Endometrial microvascular endothelial cells (primary cell): ENCODE data around the gene C16orf87. TPM values are rescaled to one million over a fixed set of nuclear protein-coding genes. Genes with fewer than 3 reads are reported as not detected.
"Not testable (repeated sequence)": the region's sequence is repeated elsewhere in the genome, so short reads cannot be mapped to it uniquely, and the experiment has no call there.

Source experiments
- in situ Hi-C: cut with HindIII; loops from 2 replicates; pipeline ENCODE4 v1.10.0; 2017; ENCODE audit warnings: low sequenced_read_pairs, low pct_unique_long_range_greater_than_20kb; ENCODE audit errors: inconsistent ontology term
- total RNA-seq: library from RNA; depleted of rRNA; stranded (reverse); fragments of >200 nt; gene quantifications from one replicate; pipeline ENCODE4 v1.2.3, GENCODE V29; 2015; ENCODE audit errors: inconsistent ontology term

C16orf87 gene
- total RNA-seq, 1 donor from 2014 or later: 6.5 TPM

DNA sequence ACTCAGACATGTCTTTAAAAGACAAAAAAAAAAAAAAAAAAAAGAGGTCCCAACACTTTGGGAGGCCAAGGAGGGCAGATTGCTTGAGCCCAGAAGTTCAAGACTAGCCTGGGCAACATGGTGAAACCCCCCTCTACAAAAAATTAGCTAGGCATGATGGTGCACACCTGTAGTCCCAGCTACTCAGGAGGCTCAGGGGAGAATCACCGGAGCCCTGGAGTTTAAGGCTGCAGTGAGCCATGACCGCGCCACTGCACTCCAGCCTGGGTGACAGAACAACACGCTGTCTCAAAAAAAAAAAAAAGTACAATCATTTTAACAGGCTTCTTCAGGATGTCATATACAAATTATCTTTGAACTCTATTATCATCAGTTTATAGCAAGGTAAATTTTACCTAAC, 22.0 kb downstream of the C16orf87 start:
- in situ Hi-C loops: no loop called here

DNA sequence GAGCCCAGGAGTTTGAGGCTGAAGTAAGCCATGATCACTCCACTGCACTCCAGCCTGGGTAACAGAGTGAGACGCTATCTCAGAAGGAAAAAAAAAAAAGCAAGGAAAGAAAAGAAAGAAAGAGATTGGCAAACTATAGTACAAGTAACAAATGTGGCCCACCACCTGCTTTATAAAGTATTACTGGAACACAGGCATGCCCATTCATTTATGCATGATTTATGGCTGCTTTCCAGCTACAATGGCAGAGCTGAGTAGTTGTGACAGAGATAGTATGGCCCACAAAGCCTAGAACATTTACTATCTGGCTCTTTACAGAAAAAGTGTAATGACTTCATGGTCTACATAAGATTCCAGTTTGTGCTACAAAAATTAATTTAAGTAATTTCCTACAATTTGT, 23.6 kb downstream of the C16orf87 start:
- in situ Hi-C loops: no loop called here

DNA sequence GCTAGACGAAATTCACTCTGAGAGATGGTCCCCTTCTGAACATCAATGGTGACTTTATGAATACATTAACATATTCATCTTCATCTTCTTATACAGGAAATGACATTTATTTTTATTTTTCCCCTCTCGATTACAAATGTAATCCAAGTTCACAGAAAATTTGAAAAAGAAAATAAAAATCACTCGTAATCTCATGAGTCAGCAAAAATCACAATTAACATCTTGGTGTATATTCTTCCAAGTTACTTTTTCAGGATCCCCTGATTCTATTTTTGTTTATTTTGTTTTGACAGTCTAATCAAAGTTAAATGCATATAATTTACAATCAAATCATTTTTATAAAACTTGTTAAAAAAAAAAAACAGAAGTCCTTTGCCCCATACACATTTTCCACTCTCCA, 27.6 kb downstream of the C16orf87 start:
- in situ Hi-C loops: no loop called here

DNA sequence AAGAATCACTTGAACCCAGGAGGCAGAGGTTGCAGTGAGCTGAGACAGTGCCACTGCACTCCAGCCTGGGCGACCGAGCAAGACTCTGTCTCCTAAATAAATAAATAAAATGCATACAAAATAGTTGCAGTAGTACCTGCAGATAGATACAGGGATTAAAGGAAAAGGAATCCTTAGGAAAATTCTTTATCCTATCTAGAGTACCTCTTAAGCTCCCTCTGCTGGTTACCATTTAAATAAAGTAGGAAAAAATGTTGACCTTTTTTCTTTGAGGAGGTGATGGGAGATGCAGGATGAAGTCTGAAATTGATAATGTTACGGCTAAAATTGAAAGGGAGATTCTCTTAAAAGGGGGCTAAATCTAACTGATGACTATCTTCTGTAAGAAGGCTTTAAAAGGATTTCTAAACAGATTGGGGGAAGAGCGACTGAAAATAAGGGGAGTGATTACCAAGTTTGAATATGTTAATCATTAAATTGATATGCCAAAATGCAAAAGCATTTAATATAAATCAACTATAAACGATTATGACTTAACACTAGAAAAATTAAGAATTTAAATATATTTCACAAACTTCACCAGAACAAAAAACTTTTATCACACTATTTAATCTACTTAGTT, 29.4 kb downstream of the C16orf87 start:
- in situ Hi-C loops: no loop called here

DNA sequence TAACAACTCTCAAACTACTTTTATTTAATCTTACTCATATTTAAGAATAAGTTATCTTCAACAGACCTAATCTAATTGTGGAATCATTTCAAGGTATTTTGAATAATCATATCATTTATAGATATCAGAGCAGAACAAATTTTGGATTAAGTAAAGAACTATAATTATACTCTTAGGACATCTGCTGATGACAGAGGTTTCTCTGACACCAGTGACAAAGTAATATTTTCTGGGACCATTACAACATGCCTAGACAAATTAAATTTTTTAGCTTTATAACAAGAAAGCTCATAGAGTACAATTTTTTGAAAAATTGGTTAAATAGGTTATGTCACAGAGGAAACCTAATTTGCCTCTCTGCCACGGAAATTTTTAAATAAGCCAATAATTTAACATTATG, 30.5 kb downstream of the C16orf87 start:
- in situ Hi-C loops: no loop called here

DNA sequence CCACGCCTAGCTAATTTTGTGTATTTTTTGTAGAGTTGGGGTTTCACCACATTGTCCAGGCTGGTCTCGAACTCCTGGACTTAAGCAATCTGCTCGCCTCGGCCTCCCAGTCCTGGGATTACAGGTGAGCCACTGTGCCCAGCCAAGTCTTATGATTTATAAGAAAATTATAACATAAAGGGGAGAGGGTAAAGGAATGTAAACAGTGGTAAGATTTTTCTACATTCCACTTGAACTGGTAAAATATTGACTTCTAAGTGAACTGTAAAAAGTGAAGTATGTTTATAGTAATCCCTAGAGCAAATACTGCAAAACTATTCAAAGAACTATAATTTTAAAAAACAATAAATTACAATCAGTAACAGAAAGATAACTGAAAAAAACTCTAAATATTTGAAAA, 33.5 kb downstream of the C16orf87 start:
- in situ Hi-C loops: no loop called here

DNA sequence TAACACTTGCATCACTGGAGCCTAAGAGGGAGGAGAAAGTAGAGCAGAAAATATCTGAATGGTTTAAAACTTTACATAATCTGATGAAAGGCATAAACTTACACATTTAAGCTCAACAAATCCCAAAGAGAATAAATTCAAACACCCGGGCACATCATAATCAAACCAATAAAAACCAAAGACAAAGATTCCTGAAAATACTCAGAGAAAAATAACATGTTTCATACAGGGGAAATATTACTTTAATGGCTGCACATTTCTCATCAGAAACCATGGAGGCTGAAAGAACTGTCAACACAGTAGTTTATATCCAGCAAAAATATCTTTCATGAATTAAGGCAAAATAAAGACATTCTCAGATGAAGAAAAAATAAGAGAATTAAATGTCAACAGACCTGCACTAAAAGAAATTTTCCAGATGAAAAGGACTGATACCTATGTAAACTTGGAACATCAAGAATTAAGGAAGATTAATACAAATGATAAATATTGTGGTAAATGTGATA, 34.2 kb downstream of the C16orf87 start:
- in situ Hi-C loops: no loop called here

DNA sequence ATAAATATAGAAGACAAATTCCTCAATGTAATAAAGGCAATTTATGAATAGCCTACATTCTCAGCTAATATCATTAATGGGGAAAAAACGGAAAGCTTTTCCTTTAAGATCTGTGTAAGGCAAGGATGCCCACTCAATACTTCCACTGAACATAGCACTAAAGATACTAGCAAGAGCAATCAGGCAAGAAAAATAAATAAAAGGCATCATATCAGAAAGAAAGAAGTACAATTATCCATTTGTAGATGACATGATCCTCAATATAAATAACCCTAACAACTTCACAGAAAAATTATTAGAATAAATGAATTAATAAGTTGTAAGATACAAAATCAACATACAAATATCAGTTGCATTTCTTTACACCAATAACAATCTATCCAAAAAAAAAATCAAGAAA, 37.1 kb downstream of the C16orf87 start:
- in situ Hi-C loops: no loop called here

DNA sequence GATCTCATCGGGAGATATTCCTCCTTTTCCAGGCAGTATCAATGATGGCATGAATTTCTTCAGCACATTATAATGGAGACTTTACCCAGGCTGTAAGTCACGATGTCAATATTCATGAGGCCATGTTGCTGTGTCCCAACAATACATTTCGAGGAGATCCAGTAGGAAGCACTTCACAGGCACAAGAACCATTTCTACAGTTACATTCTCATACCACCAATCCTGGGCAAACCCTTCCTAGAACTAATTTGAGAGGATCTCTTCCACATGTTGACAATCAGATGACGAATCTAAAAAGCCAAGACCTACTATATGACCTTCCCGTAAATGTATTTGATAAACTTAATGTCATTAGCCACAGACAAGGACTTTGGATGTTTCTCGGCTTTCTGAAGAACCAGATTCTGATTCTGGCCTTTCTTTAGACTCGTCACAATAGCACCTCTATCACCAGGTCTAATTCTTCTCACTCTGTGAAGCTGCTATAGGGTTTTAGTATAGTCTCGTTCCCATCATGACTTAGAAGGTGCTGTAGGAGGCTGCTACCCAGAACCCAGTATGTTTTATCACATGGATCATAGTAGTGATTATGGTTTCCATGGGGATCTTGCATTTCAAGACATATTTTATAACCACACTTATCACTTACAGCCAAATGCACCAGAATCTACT, 40.2 kb downstream of the C16orf87 start:
- in situ Hi-C loops: no loop called here

DNA sequence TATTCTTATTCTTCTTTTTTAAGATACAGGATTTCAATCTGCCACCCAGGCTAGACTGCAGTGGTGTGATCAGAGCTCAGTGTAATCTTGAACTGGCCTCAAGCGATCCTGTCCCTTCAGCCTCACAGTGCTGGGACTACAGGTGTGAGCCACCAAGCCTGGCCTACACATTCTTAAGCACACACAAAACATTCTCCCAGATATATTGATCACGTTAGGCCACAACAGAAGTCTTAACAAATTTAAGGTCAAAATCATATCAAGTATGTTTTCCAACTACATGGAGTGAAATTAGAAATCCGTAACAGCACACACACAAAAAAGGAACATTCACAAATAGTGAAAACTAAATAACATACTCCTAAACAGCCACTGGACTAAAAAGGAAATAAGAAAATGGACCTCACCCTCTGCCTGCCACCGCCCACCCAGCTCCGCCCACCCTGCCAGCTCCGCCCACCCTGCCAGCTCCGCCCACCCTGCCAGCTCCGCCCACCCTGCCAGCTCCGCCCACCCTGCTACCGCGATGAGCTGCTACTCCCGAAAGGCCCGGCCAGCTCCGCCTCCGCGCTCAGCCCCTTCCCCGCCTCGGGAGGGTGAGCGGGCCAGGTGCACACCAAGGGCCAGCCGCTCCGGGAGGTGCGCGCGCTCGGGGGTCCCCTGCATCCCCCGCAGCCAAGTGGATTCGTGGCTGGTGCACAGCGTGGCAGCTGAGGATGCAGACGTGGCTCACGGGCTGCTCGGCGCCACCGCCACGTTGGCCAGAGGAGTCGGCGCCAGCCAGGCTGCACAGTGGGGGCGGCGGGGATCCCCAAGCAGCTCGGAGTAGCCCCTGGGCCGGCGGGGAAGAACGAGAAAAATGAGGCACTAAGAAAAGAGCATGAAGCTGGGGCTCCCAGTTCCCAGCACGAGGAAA, 41.2 kb downstream of the C16orf87 start:
- in situ Hi-C loops: no loop called here

DNA sequence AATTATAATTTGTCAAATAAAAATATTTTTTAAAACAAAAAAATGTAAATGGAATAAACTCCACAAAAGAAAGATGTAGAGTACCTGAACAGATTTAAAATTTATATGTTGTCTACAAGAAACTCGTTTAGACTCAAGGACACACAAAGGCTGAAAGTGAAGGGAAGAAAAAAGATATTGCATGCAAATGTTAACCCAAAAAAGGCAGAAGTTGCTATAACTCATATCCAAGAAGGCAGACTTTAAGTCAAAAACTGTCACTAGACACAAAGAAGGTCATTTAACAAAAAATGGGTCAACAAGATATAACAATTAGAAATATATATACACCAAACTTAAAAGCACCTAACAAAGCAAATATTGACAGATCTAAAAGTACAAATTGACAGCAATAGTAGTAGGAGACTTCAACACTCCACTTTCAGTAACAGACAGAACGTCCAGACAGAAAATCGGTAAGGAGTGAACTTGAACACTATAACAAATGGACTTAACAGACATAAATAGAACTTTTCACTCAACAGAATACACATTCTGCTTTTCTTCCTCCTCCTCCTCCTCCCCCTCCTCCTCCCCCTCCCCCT, 42.0 kb downstream of the C16orf87 start:
- in situ Hi-C loops: no loop called here

DNA sequence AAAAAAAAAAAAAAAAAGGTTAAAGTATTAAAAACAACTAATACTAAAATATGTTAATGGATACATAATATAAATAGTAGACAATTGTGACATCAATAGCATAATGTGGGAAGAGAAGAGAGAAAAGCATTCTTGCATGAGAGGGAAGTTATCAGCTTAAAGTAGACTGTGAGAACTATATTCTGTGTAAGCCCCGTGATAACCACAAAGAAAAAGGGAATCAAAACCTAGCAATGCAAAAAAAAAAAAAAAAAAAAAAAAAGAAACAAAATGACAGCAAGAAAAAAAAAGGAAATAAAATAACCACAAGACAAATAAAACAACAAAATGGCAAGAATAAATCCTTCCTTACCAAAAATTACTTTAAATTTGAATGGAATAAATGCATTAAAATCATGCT, 43.1 kb downstream of the C16orf87 start:
- in situ Hi-C loops: no loop called here

DNA sequence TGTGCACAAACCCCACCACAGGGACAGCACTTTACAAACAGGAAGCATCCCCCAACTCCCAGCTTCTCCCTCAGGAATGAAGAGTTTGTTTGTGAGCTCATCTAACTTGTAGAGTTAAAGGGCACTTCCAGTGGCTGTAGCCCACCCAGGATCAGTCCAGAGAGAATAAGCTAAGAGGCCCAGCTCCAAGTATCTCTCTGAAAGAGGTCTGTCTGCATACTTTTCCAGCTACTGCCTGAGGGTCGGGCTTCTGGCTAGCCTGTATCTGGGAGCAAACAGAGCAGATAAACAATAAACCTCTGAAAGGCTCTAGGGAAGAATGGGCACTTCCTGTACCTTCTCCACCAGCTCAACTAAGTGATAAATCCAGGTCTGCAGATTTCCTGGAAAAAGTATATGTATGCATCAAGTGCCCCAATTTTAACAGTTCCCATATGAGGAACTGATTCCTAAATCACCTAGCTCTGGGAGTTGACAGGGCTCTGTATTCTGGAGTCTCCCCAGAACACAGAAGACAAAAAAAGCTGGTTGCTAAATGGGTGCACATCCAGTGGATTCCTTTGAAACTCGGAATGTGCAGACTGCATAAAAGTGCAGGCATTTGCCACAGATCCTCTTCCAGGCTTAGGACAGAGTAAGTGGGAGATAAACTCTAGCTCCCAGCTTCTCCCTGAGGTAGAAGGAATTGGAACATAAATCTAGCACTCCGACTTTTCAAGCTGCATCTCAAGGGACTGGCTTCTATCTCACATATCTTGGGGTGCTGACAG, 45.7 kb downstream of the C16orf87 start:
- in situ Hi-C loops: no loop called here

DNA sequence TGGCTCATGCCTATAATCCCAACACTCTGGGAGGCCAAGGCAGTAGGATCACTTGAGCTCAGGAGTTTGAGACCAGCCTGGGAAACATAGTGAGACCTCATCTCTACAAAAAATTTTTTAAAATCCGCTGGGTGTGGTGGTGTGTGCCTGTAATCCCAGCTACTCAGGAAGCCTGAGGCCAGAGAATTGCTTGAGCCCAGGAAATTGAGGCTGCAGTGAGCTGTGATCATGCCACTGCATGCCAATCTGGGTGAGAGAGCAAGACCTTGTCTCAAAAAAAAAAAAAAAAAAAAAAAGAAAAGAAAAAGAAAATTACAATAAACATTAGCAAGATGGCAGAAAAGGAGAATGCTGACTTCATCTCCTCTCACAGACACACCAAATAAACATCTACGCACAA, 46.4 kb downstream of the C16orf87 start:
- in situ Hi-C loops: not testable (repeated sequence)

DNA sequence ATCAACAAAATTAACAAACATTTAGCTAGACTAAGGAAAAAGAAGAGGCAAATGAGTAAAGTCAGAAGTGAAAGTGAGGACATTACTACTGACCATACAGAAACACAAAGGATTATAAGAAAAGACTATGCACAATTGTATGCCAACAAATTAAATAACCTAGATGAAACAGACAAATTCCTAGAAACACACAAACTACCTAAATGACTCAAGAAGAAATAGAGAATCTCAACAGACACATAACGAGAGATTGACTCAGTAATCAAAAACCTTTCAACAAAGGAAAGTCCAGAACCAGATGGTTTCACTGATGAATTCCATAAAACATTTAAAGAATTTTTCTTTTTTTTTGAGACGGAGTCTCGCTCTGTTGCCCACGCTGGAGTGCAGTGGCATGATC, 47.2 kb downstream of the C16orf87 start:
- in situ Hi-C loops: no loop called here

DNA sequence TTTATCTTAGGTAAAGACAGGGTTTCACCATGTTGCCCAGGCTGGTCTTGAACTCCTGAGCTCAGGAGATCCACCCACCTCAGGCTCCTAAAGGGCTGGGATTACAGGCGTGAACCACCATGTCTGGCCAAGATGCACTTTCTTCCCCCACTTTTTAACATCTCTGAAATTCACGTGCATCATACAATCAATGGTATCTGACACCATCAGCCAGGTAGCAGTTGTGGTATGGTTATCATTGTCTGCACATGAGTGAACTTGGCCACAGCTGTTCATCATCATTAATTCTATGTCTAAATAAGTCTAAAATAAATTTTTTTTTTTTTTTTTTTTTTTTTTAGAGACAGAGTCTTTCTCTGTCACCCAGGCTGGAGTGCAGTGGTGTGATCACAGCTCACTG, 48.7 kb downstream of the C16orf87 start:
- in situ Hi-C loops: no loop called here

DNA sequence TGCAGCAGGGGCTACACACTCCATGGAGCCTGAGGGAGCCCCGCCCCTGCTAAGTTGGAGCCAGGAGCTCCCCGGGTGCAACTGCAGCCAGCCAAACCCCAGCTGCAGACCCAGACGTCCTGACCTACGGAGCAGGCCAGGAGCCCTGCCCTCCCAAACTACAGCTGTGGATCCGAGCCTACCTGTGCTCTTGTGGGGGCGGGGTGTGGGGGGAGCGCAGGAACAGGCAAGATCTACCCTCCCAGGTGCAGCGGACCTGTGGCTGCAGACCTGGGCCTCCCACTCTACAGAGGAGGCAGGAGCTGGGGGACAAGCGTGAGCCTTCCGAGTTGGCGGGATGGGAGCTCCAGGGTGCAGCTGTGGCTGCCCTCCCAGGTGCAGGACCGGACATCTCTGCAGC, 53.2 kb downstream of the C16orf87 start:
- in situ Hi-C loops: no loop called here

DNA sequence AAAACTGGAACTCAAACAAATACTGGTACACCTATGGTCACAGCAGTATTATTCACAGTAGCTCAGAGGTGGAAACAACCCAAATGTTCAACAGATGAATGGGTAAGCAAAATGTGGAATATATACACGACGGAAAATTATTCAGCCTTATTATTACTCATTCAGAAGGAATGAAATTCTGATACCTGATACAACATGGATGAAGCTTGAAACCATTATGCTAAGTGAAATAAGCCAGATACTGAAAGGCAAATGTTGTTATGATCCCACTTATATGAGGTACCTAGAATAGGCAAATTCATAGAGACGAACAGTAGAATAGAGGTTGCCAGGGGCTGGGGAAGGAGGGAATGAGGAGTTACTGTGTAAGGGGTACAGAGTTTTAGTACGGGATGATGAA, 55.8 kb downstream of the C16orf87 start:
- in situ Hi-C loops: no loop called here

DNA sequence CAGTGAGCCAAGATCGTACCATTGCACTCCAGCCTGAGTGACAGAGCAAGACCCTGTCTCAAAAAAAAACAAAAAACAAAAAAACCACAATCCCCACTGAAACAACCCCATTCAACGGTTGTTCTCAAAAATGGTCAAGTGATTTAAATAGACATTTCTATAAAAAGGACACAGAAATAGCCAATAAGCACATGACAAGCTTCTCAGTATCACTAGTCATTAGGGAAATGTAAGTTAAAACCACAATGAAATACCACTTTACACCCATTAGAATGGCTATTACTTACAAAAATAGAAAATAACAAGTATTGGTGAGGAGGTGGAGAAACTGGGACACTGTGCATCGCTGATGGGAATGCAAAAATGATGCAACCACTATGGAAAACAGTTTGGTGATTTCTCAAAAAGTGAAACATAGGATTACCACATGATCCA, 56.2 kb downstream of the C16orf87 start:
- in situ Hi-C loops: no loop called here
